Measurements from ENCODE around the gene SIX4.

SIX4 gene

DNA sequence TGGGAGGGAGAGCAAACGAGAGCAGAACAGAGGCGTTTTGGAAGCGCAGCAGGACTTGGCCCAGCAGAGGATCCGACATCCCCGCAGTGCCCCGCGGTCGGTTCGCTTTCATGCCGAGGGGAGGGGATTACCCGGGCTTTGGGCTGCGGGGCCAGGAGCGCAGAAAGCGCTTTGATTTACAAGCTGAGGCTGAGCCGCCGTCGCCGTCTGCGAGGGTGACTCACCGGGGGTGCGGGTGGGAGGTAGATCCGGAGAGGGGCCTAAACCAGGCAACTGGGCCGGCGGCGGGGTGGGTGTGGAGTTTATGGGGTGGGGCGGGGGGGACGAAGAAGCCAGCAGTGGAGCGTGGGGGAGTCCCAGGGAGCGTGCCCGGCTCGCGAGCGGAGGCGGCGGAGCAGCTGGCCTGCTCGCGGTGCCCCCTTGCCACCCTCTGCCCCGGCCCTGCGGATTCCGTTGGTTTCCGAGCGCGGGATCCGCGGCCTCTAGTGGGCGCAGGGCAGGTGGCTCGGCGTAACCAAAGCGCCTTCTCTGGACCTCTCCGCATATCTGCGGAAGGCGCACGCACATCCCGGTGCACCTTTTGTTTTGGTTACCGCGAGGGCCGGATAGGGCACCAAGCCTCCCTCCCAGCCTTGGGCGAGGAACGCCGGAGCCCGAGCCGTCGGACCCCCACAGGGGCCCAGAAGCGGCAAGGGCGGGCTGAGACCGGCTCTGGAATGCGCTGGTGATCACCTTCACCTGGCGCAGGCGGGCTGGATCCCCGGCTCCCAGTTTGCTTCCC, 2.6 kb downstream of the SIX4 start:
- peak; percentile 58 to 66 for DNase-seq

DNA sequence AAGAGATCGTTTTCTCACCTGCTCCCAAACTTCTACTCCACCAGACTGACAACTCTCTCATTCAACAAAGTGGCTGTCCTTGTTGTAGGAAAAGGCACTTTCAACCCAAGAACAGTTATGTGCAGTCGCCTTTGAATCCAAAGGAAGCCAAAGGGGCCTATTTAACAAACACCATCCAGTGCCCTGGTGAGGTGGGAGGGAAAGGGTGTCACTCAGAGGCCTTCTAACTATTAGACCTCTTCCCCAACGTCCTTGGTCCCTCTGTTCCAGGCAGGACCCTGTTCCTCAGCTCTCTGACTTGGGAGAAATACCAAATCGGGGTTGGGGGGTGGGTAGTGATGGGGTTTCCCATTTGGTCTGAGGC, 3.2 kb downstream of the SIX4 start:
- no peak for DNase-seq

DNA sequence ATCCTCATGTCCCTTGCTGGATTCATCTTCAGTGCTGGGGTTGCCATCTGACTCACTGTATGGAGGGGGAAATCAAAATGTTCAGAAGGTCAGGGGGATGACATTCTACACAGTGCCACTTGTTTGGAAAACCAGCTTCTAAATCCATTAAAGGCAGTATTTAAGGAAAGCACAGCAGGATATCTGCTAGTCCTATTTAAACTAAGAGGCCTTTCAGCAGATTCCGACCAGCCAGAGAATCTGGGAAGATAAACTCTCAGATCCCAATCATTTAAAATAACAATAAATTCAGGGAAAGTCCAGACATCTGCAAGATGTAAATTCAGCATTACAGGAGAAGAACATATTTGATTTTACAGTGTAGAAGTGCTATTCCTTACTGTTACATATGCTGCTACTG, 3.8 kb downstream of the SIX4 start:
- no peak for DNase-seq

DNA sequence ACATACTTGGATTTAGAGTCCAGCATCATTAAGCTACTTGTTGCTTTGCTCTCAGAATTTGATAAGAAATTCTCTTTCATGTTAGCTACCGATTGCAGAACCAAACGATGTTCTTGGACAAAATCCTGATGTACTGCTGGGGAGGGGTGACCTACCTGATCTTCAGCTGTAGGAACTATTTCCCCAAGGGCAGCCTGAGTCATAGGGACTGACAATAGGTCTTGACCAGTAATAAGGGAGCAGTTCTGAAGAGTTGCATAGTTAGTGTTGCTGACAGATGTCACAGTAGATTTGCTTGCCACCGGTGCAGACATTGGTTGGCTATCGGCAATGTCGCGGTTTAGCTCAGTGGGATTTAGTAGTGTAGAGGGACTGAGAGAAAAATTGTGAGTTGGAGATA, 10.6 kb downstream of the SIX4 start:
- DNase-seq: no peak

DNA sequence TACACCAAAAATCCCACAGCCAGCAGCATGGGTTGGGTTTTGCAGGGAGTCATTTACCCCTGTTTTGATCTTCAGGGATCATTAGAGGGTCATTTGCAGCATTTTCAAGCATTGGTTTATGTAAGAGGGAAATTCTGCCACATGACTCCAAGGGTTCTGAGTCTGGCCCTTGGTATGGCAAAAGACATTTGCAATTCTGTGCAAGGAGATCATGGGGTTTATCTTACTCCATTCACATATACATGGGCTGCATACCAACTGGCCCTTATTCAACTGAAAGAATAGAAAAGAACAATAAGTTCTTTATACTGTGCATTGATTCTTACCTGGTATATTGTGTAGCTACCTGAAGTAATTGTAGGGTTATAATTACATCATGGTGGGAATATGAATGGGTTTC, 13.7 kb downstream of the SIX4 start:
- DNase-seq: no peak

DNA sequence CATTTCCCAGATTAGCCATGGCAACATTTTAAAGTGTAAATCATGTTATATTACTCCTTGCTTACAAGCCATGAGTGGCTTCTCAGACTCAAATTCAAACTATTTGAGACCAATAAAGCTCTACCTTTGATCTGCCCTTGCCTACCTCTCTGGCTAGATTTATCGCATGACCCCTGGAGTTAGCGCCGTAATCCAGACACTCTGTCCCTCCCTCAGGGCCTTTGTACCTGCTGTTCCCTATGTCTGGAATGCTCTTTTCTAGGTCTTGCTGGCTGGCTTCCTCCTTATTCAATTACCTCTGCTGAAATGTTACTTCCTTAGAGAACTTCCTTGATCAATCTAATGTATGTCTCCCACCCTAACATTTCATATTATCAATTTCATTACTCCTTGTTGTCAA, 16.3 kb downstream of the SIX4 start:
- DNase-seq: no peak

DNA sequence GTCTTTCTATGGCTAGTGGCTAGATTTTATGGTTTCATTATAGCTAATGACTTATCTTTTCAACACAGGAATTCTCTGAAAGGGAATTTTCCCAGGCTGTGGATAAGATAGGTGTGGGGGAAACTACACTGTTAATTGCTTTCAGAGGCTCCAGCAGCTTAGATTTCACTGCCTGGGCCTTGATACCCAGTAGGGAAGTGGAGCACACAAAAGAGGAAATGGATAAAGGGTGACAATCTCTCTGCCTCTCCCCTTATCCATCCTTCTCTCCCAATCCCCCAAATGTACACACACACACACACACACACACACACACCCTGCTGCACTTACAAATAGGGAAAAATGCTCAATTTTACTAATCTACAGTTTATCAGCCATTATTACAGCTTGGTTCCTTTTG, 19.1 kb downstream of the SIX4 start:
- DNase-seq: no peak

DNA sequence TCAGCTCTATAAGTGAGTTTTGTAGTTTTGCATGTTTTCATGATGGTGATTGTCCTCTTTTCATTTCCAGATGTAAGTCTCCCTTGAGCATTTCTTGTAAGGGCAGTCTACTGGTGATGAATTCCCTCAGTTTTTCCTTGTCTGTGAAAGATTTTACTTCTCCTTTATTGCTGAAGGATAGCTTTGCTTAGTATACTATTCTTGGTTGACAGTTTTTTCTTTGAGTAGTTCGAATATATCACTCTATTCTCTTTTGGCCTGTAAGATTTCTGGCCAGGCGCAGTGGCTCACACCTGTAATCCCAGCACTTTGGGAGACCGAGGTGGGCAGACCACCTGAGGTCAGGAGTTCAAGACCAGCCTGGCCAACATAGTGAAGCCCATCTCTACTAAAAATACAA, 23.6 kb downstream of the SIX4 start:
- DNase-seq: no peak

DNA sequence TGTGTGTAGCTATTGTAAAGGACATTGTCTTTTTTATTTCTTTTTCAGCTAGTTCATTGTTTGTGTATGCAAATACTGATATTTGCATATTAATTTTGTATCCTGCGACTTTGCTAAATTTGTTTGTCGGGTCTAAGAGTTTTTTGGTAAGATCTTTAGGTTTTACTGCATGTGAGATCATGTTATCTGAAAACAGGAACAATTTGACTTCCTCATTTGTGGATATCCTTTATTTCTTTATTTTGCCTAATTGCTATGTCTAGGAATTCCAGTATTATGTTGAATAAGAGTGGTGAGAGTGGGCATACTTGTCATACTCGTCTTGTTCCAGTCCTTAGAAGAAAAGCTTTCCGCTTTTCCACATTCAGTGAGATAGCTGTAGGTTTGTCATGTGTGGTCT, 28.8 kb downstream of the SIX4 start:
- no peak for DNase-seq

DNA sequence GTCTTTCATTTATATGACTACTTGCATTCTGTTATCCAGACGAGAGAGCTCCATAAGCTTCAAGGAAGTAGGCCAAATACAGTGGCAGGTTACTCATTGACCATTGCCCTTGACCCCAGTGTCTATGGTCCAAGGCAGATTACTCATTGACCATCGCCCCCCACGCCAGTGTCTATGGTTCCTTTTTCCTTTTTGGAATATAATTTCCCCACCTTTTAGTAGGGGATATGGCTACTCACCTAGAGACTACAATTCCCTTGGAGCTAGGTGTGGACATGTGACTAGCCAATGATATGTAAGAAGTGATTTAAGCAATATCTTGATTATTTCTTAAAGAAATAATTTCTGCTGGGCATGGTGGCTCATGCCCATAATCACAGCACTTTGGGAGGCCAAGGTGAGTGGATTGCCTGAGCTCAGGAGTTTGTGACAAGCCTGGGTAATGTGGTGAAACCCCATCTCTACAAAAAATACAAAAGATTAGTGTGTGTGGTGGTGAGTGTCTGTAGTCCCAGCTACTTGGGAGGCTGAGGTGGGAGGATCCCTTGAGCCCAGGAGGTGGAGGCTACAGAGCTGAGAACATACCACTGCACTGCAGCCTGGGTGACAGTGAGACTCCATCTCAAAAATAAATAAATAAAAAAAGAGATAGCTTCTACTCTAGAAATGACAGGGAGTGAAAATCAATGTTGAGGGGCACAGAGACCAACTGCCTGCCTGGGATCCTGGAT, 32.6 kb downstream of the SIX4 start:
- no peak for DNase-seq

DNA sequence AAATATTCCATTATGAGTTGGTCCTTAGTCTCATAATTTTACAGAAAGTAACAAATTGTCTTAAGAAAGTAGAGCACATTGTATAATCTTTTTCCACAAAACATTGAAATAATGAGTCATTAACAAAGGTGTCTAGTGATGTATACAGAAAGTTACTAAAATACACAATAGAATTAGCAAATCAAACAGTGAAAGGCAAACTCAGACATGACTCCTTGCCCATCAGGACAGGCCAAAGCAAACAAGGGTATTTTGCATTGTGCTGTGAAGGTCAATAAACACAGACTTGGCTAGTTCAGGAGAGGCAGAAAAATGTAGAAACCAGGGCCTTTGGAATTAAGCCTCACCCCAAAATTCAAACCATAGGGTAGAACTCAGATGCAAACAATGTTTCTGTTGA, 37.3 kb downstream of the SIX4 start:
- no peak for DNase-seq

DNA sequence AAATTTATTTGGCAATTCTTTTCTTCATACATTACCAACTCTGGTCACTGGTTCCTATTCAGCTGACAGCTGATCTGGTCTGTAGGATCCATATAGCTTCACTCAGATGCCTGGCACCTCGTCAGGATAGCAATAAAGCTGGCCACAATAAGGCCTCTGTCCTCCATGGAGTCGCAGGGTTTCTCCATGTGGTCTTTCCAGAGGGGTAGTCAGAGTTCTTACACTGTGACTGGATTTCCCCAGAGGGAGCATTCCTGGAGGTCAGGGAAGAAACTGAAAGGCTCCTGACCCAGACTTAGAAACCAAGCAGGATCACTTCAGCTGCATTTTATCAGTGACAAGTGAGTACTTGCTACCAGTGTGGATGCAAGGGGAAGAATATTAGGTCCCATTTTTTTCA, 39.9 kb downstream of the SIX4 start:
- no peak for DNase-seq

DNA sequence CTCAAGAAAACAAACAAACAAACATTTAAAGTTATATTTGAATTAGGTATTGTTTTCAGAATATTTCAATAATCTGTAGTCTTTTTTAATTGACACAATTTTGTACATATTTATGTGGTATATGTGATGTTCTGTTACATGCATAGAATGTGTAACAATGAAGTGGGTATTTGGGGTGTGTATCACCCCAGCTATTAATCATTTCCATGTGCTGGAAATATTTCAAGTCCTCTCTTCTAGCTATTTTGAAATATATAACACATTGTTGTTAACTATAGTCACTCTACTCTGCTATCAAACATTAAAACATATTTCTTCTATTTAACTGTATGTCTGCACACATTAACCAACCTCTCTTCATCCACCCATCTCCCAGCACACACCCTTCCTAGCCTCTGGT, 42.9 kb downstream of the SIX4 start:
- DNase-seq: no peak

DNA sequence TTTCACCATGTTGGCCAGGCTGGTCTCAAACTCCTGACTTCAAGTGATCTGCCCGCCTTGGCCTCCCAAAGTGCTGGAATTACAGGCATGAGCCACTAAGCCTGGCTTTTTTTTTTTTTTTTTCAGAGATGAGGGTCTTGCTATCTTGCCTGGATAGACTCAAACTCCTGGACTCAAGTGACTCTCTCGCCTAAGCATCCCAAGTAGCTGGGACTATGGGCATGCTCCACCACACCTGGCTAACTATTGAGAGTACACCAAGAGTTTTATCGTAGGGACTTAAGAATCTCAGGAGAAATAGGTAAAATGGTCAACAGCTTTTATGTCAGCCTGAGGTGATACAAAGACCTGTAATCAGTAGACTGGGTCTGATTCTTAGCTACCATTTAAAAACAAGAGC, 43.6 kb downstream of the SIX4 start:
- no peak for DNase-seq

DNA sequence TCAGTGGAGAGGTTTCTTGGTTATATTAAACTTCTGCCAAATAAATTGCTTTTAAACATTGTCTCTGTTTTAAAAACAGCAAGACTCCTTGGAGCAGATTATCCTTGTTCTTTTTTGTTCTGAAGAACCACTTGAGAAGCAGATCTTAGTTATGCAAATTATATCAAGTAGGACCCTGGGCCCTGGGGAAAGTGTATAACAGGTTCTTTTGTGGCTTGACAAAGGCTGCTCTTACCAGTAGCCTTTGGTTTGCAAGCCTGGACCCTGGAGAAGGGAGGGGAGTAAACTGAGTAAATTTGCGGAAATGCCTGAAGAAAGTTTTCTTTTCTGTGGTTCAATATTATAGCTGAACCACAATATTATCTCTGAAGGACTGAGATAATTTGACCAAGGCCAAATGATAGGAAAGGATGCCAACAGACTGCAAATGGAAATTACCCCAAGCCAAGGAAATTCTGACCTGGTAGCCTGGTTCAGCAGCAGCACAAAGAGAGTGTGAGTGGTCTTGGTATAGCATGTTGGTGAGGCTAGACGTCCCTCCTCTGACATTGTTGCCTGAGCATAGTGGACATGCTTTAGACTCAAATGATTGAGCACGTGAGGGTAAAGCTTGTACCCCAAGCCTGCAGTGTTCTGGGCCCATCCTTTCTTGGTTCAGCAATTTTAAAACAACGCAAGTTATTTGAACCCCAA, 44.4 kb downstream of the SIX4 start:
- no peak for DNase-seq

DNA sequence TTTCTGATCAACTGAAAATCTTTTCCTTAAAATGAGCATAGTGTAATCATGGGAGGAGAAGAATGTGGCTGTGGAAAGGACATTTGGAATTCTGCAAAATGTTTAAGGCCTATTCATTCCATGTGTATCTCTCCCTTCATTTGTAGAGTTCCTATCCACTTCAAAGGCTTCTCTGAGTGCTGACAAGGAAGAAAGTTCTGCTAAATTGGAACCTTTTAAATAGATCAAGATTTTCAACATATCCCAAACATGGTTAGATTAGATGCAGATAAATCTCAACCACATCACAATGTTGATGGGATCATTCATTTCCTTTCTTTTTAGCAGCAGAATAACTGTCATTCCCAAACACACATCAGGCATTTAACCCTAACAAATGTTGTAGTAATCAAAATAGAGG, 46.5 kb downstream of the SIX4 start:
- DNase-seq: no peak

DNA sequence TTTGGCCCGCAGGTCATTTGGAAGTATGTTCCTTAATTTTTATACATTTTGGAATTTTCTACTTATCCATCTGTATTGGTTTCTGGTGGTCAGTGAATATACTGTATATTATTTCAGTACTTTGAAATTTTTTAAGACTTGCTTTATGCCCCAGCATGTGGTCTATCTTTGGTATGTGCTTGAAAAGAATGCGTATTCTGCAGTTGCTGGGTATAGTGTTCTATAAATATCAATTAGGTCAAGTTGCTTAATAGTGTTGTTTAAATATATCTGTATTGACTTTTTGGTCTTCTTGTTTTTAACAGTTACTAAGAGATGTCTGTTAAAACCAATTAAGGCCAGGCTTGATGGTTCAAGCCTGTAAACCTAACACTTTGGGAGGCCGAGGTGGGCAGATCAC, 53.2 kb downstream of the SIX4 start:
- no peak for DNase-seq

DNA sequence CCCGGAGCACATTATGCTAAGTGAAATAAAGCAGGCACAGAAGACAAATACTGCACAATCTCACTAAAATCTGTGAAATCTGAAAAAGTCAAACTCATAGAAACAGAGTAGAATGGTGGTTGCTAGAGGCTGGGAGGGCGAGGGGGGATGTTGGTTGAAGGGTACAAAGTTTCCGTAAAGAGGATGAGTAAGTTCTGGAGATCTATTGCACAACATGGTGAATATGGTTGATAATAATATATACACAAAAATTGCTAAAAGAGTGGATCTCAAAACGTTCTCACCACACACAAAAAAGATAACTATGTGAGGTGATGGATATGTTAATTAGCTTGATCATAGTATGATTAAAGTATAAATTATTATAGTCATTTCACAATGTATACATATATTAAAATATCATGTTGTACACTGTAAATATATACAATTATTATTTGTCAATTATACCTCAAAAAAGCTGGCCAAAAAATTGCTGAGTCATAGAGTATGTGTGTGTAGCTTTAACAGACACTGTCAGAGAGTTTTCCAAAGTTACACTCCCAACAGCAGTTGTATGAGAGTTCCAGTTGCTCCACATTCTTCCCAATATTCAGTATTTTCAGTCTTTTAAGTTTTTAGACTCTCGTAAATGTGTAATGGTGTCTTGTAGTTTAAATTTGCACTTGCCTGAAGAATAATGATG, 55.6 kb downstream of the SIX4 start:
- DNase-seq: no peak

DNA sequence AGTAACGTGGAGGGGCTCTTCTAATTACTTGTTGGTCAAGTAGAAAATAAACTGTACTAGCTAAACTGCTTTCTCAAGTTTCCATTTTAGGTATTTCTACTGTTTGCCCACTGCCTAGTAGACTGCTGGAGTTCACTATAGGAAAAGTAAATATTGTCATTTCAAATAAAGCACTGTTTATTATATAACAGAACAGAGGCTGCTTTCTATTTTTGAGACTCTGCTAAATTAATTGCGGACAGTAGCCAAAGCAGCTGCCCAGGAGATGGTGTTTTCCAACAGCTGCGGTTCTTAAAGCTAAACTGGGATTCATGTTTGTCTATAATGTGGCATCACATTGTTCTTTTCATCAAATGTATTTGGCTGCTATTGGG, 59.0 kb downstream of the SIX4 start:
- no peak for DNase-seq

DNA sequence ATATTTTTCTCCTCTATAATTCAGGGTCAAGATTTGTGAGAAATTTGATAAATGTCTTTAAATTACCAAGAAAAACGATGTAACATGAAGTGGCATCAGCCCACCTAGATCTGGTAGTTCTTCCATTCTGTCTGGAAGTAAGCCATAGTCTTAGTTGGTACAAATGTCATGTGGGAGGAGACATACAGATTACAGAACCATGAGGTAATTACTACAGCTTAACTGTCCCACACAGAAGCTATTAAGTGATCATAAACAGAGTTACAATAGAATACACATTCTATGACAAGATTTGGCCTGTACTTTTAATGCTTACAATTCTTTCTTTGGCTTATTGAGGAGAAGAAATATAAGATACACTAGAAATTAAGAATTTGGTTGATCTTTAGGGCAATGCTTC, 61.2 kb downstream of the SIX4 start:
- no peak for DNase-seq

DNA sequence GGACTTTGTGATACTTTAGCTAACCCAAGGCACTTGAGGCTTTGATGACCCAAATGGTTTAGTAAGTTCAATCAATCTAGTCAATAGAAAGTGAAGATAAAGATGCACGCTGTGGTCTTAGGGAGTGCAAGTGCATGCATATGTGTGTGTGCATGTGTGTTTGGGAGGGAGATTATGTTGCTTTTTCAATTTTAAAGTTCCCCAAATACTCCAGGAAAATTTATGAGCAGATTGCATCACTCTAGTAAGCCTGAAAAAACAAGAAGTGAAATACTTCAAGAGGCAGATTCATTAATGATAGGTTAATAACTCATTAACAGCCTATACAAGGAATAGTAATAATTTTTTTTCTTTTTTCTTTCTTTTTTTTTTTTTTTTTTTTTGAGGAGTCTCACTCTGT, 62.4 kb downstream of the SIX4 start:
- DNase-seq: no peak
